NCI-H82 treated with DMSO at 0.1 percent for 48 hours (cell line): ENCODE measurements around the gene FOXL1.
"Not testable (repeated sequence)": the region's sequence is repeated elsewhere in the genome, so short reads cannot be mapped to it uniquely, and the experiment has no call there.

Source experiments
- DNase-seq: peaks from one replicate; lab custom pipeline; 2025; ENCODE audit not compliant: unreplicated experiment; lab: John Stamatoyannopoulos, UW

FOXL1 gene

GRCh38 chr16:86580063-86580790, 1.9 kb downstream of the FOXL1 start:
- no peak for DNase-seq

DNA sequence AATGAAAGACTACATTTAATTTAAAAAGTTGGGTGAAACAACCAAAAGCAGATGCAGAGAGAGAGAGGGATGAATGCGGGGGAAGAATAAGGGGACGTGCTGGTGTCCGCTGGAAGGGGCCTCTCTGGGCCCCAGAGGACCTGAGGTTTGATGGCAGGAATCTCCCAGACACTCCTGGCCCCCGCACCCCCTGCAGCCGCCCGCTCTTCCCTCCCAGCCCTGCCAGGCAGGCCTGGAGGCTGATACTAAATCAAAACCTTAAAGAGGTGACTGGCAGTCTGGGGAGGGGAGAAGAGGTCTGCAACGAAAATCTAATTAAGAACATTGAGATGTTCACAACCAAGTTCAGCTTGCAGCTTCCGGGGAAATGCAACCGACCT, 2.4 kb downstream of the FOXL1 start:
- DNase-seq: no peak

GRCh38 chr16:86581458-86581857, 3.1 kb downstream of the FOXL1 start:
- DNase-seq: no peak

- no peak for DNase-seq
Observed at GRCh38 chr16:86584071-86584685, 5.8 kb downstream of the FOXL1 start.

GRCh38 chr16:86584726-86585721, 6.7 kb downstream of the FOXL1 start:
- DNase-seq: no peak

- DNase-seq: no peak
Observed at GRCh38 chr16:86585821-86586611, 7.7 kb downstream of the FOXL1 start.

DNA sequence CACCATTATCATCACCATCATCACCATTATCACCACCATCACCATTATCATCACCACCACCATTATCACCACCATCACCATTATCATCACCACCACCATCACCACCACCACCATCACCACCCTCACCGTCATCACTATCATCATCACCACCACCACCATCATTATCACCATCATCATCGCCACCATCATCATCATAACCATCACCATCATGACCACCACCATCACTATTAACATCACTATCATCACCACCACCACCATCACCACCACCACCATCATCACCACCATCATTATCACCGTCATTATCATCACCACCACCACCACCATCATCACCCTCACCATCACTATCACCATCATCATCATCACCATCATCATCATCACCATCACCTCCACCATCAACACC, 9.1 kb downstream of the FOXL1 start:
- no peak for DNase-seq

GRCh38 chr16:86587955-86588354, 9.6 kb downstream of the FOXL1 start:
- DNase-seq: not testable (repeated sequence)

GRCh38 chr16:86590501-86591144, 12.3 kb downstream of the FOXL1 start:
- DNase-seq: no peak

GRCh38 chr16:86591270-86591669, 12.9 kb downstream of the FOXL1 start:
- no peak for DNase-seq

GRCh38 chr16:86593913-86594620, 15.7 kb downstream of the FOXL1 start:
- no peak for DNase-seq

GRCh38 chr16:86594721-86595120, 16.4 kb downstream of the FOXL1 start:
- DNase-seq: no peak

DNA sequence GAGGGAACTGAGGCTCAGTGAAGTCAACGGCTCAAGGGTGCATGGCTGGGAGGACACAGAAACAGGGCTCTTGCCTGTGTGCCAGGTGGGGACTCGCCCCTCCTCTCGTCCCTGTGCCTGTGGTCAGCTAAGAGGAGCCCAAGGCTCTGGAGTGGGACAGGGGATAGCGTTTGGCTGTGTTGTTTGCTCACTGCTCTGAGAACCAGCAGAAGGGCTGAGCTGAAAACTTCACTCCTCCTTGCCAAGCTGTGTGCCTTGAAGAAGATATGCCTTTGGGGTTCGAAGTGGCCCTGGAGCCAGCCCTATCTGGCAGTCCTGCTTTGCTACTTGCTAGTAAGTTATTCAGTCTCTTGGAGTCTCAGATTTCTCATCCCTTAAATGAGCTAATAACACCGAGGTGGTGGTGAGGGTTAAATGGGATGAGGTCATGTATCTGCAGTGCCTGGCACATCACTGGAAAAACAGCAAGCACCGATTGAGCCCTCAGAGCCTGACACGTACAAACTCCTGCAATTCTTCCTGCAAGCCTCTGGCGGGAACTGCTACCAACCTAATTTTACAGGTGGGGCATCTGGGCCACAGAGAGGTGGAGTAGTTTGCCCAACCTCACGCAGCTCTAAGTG, 17.7 kb downstream of the FOXL1 start:
- no peak for DNase-seq

DNA sequence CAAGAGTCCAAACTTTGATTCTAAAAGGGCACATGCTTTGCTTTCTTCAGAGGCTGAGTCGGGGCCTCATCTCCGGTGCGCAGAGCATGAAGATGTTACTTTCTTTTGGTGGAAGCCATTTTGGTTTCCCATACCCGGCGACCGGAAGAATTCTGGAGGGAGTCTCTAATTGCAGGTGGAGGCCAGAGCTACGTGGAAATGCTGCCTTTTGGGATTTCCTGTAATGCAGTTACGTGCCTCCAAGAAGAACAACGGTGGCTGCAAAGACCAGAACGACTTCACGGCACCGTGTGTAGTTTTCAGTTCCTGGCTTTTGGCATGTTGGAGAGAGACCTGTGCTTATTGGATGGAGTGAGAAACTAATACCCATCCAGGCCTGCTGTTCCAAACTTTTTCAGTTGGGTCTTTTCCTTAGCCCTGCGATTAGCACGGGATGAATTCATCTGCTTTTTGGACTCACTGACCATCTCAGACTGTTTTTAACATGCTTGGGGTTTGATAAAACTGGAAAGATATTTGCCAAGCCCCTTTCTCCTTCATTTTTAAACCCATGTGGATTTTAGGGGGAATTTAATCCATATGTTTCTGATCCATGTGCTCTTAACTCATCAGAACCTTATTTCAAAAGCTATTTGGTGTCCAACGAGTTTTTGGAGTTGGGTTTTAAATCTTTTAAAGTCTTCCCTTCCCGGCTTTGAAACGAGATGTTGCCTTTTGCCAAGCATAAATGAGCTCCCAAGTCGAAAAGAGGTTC, 19.0 kb downstream of the FOXL1 start:
- no peak for DNase-seq

DNA sequence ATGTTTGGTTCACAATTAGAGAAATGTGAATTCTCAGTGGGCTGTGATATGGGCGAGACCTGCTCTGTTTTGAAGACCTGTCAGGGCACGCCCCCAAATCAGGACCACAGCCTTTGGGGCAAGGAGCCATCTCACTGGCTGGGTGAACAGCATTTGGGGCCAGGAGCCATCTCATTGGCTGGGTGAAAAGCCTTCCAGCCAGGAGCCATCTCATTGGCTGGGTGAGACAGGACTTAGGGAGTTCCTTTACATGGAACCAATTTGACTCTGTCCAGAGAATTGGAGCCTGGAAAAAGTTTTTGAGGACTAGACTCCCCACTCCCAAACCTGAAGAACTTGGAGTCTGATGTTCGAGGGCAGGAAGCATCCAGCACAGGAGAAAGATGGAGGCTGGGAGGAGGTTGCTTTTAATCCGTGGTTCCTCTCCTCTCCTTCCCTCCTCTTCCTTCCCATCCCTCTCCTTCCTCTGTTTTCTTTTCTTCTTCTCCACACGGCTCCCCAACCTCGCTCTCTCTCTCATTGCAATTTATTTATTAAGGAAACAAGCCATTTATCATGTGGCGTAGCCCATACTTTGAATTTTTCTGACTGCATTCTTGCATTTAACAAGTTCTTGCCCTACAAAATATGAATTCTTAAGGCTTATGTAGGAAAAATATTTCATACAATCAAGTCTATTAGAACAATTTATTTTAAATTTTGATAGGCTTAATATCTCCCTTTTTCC, 19.7 kb downstream of the FOXL1 start:
- DNase-seq: no peak

- no peak for DNase-seq
Observed at GRCh38 chr16:86598607-86599565, 20.5 kb downstream of the FOXL1 start.

DNA sequence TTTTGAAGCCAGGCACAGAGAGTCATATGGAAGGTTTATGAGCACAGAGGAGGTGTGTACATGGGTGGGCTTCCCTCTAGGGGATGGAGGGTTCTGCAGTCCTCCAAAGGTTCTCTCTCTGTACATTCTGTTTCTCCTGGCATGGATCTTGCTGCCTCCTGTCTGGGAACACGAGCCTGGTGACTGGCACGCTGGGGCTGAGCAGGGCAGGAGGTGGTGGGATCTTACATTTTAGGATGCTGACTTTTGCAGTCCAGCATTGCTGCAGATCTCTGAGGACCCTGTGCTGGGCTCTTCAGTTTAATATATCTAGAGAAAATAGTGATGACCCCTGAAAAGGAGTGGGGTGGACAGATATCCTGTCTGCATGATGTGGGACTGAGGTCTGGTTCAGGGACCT, 23.0 kb downstream of the FOXL1 start:
- no peak for DNase-seq
